Thoracic aorta (tissue), 2 donors: Measurements from ENCODE around the gene STRA6. TPM values are rescaled to one million over a fixed set of nuclear protein-coding genes. Genes with fewer than 3 reads are reported as not detected.

Experiments
- ATAC-seq: fragments of 150-250 bp; one replicate; pipeline ENCODE4 v1.8.0; 2017; ENCODE audit warnings: low read depth; ENCODE audit not compliant: insufficient number of reproducible peaks, low FRiP score
- DNase-seq: peaks from one replicate; pipeline ENCODE4 v3.0.0-alpha.2; 2020; ENCODE audit warnings: low spot score
- H3K27ac ChIP-seq, 2 donors: fragments of 200-600 bp; sonication (generic); 1 replicate in 1 of 2; 2 replicates in 1 of 2; pipeline ENCODE4 v1.5.1; 2016; ENCODE audit warnings: mild to moderate bottlenecking in 2 of 2, moderate library complexity in 2 of 2
- H3K27me3 ChIP-seq: fragments of 200-600 bp; sonication (generic); replicated peaks from 2 replicates; pipeline ENCODE4 v1.6.0; 2016; ENCODE audit warnings: mild to moderate bottlenecking; ENCODE audit not compliant: insufficient read depth
- H3K36me3 ChIP-seq: fragments of 200-600 bp; sonication (generic); one replicate; pipeline ENCODE4 v1.5.1; 2016
- H3K4me1 ChIP-seq, 2 donors: fragments of 200-600 bp; sonication (generic); 1 replicate in 1 of 2; 2 replicates in 1 of 2; pipeline versions ENCODE4 v1.5.1 to v1.6.0; 2016; ENCODE audit warnings: low read depth in 2 of 2, mild to moderate bottlenecking in 1 of 2; ENCODE audit not compliant: control insufficient read depth in 1 of 2
- H3K4me3 ChIP-seq: fragments of 200-600 bp; sonication (generic); 2 replicates; pipeline ENCODE4 v1.5.1; 2016; ENCODE audit warnings: mild to moderate bottlenecking
- H3K9me3 ChIP-seq: fragments of 200-600 bp; sonication (generic); 2 replicates; pipeline ENCODE4 v1.5.1; 2016
- CTCF ChIP-seq: fragments of 200-600 bp; sonication (generic); IDR thresholded peaks from one replicate; pipeline ENCODE4 v1.5.1; 2019; ENCODE audit warnings: antibody characterized with exemption
- total RNA-seq, 2 donors: library from RNA; depleted of rRNA; stranded (reverse); fragments of >200 nt; gene quantifications; one replicate each; pipeline versions ENCODE4 v1.1.0 to v1.2.3, GENCODE V29; 2016

The STRA6 gene
- total RNA-seq, 2 donors from 2014 or later, result 0.28 TPM; not detected in 1

DNA sequence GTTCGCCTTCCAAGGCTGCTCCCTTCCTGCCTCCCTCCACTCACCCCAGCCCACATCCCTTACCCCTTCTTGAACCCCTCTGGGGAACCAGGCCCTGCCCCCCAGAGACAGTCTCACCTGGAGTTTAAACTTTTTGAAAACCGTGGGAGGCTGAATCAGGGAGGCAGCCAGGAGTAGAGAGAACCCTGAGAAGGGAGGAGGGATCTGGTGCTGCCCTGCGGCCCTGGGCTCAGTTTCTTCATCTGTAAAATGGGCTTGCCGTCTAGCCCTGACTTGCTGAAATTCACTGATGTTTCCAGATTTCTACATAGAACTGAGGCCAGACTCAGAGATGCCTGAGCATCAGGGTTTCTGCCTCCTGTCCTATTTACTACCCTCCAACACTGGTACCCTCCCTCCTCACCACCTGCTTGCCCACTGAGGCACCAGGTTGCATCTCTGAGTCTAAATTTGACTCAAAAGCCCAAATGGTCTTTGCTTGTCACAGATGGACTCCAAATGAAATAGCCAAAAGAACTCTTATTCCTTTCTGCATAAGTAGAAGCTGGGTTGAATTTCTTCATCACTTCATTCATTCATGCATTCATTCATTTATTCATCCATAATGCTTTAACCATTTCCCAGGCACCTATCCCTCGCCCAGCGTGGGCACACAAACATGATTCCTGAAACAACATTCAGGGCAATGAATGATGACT, 11.9 kb upstream of the STRA6 start:
- no peak for TF ChIP-seq CTCF
- H3K4me3 ChIP-seq, result no peak overlapping the region
- H3K9me3 ChIP-seq, result no peaks in the 10 kb centered on the region
- no peaks in the 10 kb centered on the region for H3K27me3 ChIP-seq
- ATAC-seq, result no peak
- H3K4me1 ChIP-seq, result peaks cover 0 to 14% of the 10 kb centered on the region in 2 donors
- no peaks in the 10 kb centered on the region for H3K36me3 ChIP-seq
- DNase-seq, result no peak
- H3K27ac ChIP-seq, result no peak overlapping the region

DNA sequence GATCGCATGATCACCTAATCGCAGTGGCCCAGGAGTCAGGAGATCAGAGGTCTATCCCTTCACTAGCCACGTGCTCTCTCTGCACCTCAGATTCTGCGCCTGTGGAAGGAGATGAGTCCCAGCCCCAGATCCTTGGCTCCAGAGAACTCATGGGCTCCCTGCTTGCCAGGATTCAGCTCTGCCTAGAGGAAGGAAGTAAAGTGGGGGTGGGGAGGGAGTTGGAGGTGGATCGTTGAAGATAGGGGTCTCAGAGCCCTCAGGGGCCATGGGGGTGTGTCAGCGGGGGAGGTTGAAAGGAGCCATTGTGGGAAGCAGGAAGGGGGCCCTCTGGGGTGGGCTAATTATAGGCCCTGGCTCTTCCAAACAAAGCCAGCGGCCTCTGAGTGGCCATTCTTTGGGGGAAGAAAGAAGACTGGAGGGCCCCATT, 11.3 kb upstream of the STRA6 start:
- TF ChIP-seq CTCF, result no peak
- Histone ChIP-seq H3K27me3 (no peaks in the 10 kb centered on the region), H3K4me3 (no peak overlapping the region), H3K9me3 (no peaks in the 10 kb centered on the region), H3K4me1 (peaks cover 0 to 20% of the 10 kb centered on the region in 2 donors), H3K36me3 (no peaks in the 10 kb centered on the region), H3K27ac (no peak overlapping the region)
- ATAC-seq (no peak), DNase-seq (no peak)

DNA sequence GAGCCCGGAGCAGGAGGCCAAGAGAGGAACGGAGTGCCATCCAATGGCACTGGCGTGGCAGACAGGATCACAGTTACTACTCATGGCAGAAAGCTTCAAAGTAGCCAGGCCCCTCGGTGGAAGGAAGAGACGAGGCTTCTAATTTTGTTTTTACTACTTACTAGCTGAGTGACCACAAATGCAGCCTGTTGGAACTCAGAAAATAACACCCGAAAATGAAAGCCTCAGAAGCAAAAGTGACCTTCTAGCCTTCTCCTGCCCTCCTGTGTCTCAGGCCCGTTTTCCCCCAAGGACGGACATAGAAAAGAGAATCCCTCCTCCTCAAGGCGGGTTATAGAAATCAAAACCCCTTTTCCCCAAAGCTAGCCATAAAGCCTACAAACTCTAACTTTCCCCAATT, 9.9 kb upstream of the STRA6 start:
- DNase-seq (no peak), ATAC-seq (no peak)
- H3K36me3 ChIP-seq, result no peaks in the 10 kb centered on the region
- H3K4me1 ChIP-seq, result peaks cover 0 to 27% of the 10 kb centered on the region in 2 donors
- no peaks in the 10 kb centered on the region for H3K9me3 ChIP-seq
- no peak overlapping the region for H3K27ac ChIP-seq
- H3K4me3 ChIP-seq, result no peak overlapping the region
- TF ChIP-seq CTCF, result no peak
- no peaks in the 10 kb centered on the region for H3K27me3 ChIP-seq

GRCh38 chr15:74211656-74212055, 9.1 kb upstream of the STRA6 start:
- H3K36me3 ChIP-seq, result no peaks in the 10 kb centered on the region
- H3K27ac ChIP-seq, result no peak overlapping the region
- peaks cover 0 to 36% of the 10 kb centered on the region in 2 donors for H3K4me1 ChIP-seq
- TF ChIP-seq CTCF, result no peak
- H3K4me3 ChIP-seq, result no peak overlapping the region
- no peaks in the 10 kb centered on the region for H3K9me3 ChIP-seq
- no peaks in the 10 kb centered on the region for H3K27me3 ChIP-seq
- DNase-seq (no peak), ATAC-seq (no peak)

DNA sequence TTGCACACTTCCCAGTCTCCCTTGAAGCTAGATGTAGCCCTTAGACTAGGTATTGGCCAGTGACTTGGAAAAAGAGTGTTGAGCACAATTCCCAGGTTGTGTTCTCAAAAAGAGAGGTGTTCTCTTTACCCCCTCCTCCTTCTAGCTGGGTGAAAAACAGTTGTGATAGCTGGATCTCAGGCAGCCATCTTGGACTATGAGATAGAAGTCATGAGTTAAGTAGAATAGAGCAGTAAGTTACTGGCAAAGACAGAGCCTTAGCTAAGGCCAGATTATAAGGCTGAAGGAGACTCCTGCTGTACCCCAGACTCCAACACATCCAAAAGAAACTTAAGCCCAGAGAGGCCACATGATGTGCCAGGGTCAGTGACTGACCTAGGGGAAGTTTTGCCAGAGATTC, 8.1 kb upstream of the STRA6 start:
- no peak for DNase-seq
- no peaks in the 10 kb centered on the region for H3K36me3 ChIP-seq
- peak overlapping the region; percentile 30 to 51 for H3K27ac ChIP-seq
- no peaks in the 10 kb centered on the region for H3K27me3 ChIP-seq
- peak; percentile 7 for ATAC-seq
- no peak overlapping the region for H3K4me3 ChIP-seq
- H3K4me1 ChIP-seq, result peaks cover 0 to 45% of the 10 kb centered on the region in 2 donors
- no peak for TF ChIP-seq CTCF
- H3K9me3 ChIP-seq, result no peaks in the 10 kb centered on the region
